ENCODE data around the gene CLEC16A.
A peak's percentile ranks its signal among the peaks of the same experiment; 100 is the strongest.

CLEC16A gene

DNA sequence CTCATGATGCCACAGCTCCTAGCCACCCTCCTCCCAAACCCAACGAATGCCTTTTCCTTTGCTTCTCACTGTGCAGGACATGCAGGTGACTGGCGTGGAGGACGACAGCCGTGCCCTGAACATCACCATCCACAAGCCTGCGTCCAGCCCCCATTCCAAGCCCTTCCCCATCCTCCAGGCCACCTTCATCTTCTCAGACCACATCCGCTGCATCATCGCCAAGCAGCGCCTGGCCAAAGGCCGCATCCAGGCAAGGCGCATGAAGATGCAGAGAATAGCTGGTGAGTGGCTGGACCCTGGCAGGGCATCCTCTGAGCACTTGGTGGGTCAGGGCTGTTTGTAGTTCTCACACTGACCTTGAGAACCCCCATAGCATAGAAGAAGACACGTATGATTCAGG lies 179.3 kb downstream of the CLEC16A start:
- DNase-seq (ENCODE audit: low read depth in 3 of 3) = no peak

GRCh38 chr16:11125936-11126335 lies 181.6 kb downstream of the CLEC16A start:
- no peak for DNase-seq (ENCODE audit: low read depth in 3 of 3)

DNA sequence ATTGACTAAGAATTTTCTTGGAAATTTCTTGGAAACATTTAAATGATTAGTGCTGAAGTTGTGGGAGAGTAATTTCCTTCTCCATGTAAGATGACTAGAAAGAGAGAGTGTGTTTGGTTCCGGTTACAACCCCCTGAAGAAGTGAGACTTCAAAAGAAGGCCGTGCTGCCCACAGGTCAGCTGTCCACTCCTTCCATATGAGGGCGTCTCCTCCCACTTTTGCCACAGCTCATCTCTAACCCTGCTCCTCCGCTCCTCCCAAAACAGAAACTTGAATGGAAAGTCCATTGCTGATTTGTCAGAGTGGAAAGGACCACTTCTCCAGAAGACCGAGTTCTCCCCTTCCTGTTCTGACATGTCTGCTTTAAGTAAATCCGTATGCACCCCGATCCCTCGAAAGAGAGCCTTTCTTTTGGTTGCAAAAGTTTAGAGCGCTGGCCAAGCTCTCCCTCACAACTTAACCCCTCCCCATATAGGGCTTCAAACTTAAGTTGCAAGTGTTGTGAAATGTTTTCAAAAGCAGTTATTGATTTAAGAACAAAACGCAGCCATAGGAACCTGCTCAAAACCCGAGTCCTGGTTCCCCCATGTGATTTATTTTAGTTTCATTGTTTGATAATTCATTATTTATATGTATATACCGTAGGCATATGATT lies 182.2 kb downstream of the CLEC16A start:
- DNase-seq (ENCODE audit: low read depth in 3 of 3) = no peak

DNA sequence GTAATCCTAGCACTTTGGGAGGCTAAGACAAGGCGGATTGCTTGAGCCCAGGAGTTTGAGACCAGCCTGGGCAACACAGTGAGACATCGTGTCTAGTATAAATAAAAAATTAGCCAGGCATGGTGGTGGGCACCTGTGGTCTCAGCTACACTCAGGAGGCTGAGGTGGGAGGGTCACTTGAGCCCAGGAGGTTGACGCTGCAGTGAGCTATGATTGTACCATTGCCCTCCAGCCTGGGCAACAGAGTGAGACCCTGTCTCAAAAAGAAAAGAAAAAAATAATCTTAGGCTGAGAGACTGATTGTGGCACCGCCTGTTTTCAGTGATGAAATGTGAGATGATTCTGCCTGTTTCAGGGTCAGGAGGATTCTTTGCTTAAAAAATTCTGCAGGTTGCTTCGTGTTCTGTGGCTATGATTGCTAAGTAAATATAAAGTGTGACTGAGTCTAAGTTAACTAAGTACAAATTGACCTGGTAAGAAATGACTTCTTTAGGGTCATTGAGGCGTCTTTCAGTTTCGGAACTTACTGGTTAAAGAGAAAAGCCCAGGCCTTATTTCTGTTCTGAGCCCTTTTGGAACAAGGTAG lies 183.3 kb downstream of the CLEC16A start:
- DNase-seq (ENCODE audit: low read depth in 3 of 3) = no peak

- no peak for DNase-seq (ENCODE audit: low read depth in 3 of 3)
Observed at GRCh38 chr16:11128211-11129141, 184.1 kb downstream of the CLEC16A start.

DNA sequence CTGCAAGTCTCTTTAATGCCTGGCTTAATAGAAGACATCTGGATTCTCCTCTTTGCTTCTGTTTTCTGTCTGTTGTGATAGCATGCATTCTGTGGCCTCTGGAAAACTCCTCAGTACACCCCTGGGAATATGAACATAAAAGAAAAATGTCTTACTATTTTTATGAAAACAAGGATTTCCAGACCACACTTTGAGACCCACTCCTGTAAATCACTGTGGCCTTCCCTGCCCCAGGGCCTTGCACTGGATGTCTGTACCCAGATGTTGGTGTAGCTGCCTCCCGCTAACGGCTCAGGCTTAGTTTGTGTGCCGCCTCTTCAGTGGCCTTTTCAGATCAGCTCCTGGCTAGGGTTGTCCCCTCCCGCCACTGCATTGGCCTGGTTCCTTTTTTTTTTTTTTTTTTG lies 185.0 kb downstream of the CLEC16A start:
- DNase-seq (ENCODE audit: low read depth in 3 of 3) = no peak

- DNase-seq (ENCODE audit: low read depth in 3 of 3) = no peak
Observed at GRCh38 chr16:11130978-11131665, 186.8 kb downstream of the CLEC16A start.

DNA sequence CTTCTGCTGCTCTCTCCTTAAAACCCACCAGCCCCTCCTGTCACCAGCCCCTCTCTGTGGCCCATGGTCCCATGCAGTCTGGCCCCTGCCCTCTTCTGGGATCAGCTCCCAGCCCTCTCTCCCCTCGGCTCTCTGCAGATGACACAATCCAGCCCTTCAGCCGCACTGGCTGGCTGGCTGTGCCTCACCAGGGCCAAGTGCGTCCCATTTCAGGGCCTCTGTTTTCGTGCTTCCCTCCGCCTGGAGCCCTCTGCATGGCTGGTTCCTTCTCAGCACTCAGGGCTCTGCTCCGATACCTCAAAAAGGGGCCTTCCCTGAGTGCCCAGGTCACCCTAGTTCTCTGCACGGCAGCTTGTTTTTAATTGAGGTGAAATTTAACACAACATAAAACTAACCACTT lies 187.3 kb downstream of the CLEC16A start:
- DNase-seq (ENCODE audit: low read depth in 3 of 3) = no peak

DNA sequence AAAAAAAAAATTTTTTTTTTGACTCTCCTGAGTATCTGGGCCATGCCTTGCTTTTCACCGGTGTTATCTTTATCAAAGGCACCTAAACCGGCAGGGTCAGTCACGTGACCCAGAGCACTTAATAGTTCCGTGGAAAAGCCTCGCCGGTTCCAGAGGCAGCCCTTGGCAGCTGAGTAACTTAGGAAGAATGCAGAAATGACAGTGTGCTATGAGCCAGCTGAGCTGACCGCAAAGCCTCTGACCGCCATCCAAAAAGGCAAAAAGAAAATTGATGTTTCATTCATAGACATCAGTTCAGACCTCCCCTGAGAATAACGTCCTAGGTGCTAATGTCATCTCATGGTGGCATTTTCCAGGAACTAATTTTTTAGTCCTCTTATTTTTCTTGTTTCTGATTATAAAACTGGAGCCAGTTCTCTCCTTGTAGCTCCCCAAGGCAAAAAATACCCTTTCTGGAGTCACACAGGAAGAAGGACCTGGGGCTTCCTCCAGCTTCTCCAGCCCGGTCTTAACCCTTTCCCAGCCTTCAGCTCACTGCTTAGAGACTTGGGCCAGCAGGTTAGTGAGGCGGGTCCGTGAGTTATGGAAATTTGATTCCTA lies 189.1 kb downstream of the CLEC16A start:
- DNase-seq (ENCODE audit: low read depth in 3 of 3) = no peak

DNA sequence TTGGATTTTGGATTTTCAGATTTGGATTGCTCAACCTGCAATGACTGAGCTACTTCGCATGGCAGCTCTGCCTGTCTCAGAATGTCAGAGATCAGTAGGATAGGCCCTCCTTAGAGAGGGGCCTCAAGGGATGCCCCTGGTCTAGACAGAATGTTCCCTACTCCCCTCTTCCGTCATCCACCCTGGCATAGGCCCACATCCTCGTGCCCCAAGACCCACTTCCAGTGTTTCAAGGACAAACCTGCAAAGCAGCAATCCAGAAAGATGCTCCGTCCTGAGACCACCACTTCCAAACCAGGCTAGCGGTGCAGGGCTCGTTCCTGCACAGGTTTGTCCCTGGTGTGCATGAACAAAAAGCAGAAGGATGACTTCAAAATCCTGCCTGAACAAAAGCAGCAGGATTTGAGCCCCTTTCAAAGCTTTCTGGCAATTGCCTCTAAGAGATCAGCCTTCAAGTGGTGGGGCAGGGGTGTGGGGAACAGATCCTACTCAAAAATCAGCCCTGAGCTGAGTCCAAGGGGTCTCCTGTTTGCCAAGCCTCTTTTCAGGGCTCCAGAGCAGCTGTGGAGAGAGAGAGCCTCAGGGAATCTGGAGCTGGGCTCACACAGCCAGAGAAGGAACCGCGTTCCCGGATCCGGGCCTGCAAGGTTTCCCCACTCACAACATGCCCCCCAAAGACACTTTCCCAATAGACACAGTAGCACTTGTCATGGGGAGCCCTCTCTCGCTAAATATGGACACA lies 190.5 kb downstream of the CLEC16A start:
- DNase-seq (ENCODE audit: low read depth in 3 of 3) = no peak

DNA sequence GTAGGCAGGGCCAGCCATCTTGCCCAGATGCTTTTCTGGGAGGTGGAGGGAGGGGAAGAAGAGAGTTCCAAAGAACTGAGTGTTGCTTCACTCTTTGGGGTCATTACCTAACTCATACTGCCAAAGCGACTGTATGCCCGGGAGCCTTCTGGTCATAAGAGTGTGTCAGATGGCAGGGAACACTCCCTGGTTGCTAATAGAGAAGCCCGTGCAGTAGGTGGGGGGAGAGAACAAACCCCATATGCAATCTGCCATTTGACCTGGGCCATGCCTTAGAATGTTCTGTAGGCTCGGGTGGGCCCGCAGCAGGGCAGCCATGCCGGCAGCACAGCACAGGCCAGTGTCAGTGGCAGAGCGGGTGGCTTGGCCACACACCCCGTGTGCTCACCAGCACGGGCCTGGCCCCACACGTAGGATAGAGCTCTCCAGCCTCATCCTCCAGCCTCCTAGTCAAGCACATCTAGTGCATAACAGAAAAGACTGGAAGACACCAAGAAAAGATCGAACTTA lies 191.2 kb downstream of the CLEC16A start:
- no peak for DNase-seq (ENCODE audit: low read depth in 3 of 3)

DNA sequence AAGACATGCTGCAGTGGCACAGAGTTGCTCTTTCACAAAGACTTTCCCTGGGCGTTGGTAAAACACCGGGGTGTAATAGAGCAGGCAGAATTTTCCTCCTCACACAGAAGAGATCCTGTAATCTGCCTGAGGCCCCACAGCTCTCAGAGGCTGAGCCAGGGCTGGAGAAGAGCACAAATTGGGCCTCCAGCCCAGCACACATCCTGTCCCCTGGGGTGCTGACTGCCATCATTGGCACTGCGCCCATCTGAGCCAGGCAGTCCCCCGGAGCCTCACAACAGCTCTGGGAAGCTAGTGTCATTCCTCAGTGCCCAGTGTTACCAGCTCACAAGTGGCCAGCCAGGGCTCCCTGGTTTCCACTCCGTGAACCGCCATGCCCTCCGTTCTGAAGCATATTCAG lies 192.2 kb downstream of the CLEC16A start:
- no peak for DNase-seq (ENCODE audit: low read depth in 3 of 3)

GRCh38 chr16:11138022-11138768 lies 193.8 kb downstream of the CLEC16A start:
- DNase-seq (ENCODE audit: low read depth in 3 of 3) = no peak

DNA sequence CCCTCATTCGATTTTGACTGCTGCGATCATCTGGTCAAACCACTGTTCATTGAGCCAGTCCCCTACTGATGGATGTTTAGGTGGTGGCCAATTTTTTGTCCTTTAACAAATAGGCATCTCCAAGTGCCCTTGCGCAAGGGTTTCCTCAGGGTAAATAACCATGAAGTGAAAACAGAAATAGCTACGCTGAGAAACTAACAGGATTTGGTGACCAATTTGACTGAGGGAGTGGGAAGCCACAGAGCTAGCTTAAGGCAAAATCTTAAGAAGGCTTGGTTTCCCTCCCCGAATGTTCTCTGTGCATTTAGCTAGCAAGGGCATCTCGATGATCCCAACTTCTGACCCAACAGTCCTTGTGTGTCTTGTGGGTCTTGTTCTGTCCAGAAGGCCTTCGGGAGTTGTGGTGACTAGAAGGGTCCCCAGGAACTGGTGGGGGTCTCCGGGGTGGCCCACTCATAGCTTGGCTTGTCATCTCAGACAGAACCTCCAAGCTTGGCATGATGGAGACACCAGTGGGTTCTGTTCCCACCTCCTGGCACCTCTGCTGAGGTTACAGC lies 194.5 kb downstream of the CLEC16A start:
- no peak for DNase-seq (ENCODE audit: low read depth in 3 of 3)

GRCh38 chr16:11139326-11140097 lies 195.1 kb downstream of the CLEC16A start:
- no peak for DNase-seq (ENCODE audit: low read depth in 3 of 3)

GRCh38 chr16:11140098-11140375 lies 195.7 kb downstream of the CLEC16A start:
- peak in 2 of 3 donors; percentile 39 to 50 for DNase-seq (ENCODE audit: low read depth in 3 of 3)

DNA sequence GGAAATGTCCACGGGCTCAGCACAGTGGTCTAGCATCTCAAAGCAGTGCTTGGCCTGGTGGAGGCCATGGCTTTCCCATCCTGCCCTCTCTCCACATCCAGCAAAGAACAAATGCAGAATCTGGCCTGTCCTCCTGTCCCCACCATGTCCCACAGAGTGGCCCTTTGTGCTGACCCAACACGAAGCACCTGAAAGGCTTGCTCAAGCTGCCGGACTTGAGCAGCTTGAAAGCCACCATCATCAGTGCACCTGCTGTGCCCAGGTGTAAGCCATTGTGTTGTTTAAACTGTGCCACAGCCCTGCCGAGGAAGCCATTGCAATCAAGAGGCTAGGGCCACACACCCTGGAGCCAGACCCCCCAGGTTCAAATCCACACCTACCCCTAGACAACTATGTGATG lies 196.1 kb downstream of the CLEC16A start:
- DNase-seq (ENCODE audit: low read depth in 3 of 3) = no peak

- DNase-seq (ENCODE audit: low read depth in 3 of 3) = no peak
Observed at GRCh38 chr16:11140867-11141266, 196.5 kb downstream of the CLEC16A start.

All from stimulated activated CD4-positive, alpha-beta T cell treated with anti-CD3 and anti-CD28 coated beads, TNF-alpha, amount 100 ng/mL, for 48 hours (primary cell).